ENCODE results near the gene FBXO24. TPM values are rescaled to one million over a fixed set of nuclear protein-coding genes. Genes with fewer than 3 reads are reported as not detected.
"Not testable (repeated sequence)": the region's sequence is repeated elsewhere in the genome, so short reads cannot be mapped to it uniquely, and the experiment has no call there.

Gene FBXO24
- total RNA-seq, 1 experiment from 2014 or later = 0.75 TPM

DNA sequence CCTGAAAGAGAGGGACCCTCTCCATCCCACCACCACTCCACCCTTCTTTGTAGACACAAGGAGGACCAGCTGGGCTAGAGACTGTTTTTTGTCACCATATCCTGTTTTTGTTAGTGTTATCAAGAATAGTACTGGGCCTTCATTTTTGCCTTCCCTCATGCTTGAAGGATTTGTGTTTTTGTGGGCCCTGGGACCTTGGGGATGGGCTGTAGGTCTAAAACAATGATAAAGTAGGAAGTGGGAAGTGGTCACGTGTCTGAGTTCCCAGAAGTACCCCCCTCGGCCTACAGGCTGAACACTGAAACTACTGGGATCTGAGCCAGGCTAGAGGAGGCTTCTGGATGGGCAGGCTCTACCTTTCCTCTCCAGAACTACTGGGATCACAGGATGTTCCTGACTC lies 38.3 kb upstream of the FBXO24 start:
- Histone ChIP-seq H3K9me3 (ENCODE audit: low read depth, low read length, poor library complexity, severe bottlenecking) (no peaks in the 10 kb centered on the region), H3K4me1 (ENCODE audit: insufficient read depth, low read length, poor library complexity, severe bottlenecking) (peaks cover 28% of the 10 kb centered on the region), H3K27me3 (replicated peaks; ENCODE audit: insufficient read depth, low read depth, low read length, poor library complexity) (no peaks in the 10 kb centered on the region), H3K4me3 (ENCODE audit: low read depth, low read length, poor library complexity, severe bottlenecking) (no peak overlapping the region), H3K27ac (ENCODE audit: low read depth, low read length, poor library complexity, severe bottlenecking) (peak overlapping the region; percentile 70), H3K36me3 (ENCODE audit: insufficient read depth, low read length, poor library complexity, severe bottlenecking) (peaks cover 5% of the 10 kb centered on the region)
- no peak for DNase-seq (ENCODE audit: low spot score)
- intact Hi-C loops (cut with micrococcal nuclease; ENCODE audit: unreplicated experiment) = no loop called here
- ChIA-PET CTCF (no interaction called here), POLR2A (ENCODE audit: low non-redundant PET) (interaction anchor here (0.6 kb wide), 1 partner anchor 215 kb away, joined by 7 read pairs; no protein-coding TSS in a partner anchor)
- BruUV-seq (replicated peaks) = no TSS peak
- TF ChIP-seq EZH2 (IDR thresholded peaks at IDR 0.05; ENCODE audit: borderline replicate concordance, low read depth, low read length, poor library complexity, severe bottlenecking) = no peak
- TF ChIP-seq, protein P1, sequence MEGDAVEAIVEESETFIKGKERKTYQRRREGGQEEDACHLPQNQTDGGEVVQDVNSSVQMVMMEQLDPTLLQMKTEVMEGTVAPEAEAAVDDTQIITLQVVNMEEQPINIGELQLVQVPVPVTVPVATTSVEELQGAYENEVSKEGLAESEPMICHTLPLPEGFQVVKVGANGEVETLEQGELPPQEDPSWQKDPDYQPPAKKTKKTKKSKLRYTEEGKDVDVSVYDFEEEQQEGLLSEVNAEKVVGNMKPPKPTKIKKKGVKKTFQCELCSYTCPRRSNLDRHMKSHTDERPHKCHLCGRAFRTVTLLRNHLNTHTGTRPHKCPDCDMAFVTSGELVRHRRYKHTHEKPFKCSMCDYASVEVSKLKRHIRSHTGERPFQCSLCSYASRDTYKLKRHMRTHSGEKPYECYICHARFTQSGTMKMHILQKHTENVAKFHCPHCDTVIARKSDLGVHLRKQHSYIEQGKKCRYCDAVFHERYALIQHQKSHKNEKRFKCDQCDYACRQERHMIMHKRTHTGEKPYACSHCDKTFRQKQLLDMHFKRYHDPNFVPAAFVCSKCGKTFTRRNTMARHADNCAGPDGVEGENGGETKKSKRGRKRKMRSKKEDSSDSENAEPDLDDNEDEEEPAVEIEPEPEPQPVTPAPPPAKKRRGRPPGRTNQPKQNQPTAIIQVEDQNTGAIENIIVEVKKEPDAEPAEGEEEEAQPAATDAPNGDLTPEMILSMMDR (conservative IDR thresholded peaks at IDR 0.05; ENCODE audit: low read depth, low read length) = no peak

DNA sequence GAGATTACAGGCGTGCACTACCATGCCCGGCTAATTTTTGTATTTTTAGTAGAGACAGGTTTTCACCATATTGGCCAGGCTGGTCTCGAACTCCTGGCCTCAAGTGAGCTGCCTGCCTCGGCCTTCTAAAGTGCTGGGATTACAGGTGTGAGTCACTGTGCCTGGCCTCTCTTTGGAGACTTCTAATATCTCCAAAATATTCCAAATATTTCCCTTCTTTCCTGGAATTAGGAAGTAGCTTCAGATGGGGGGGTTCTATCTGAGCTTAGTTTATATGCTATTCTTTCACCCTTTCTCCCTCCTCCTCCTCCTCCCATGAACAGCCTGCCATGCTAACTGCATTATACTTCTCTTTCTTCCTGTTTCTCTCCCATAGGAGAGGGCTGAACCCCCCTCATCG lies 37.7 kb upstream of the FBXO24 start:
- H3K27ac ChIP-seq (ENCODE audit: low read depth, low read length, poor library complexity, severe bottlenecking); intact Hi-C loops (cut with micrococcal nuclease; ENCODE audit: unreplicated experiment); POLR2A ChIA-PET (ENCODE audit: low non-redundant PET); DNase-seq (ENCODE audit: low spot score); H3K4me3 ChIP-seq (ENCODE audit: low read depth, low read length, poor library complexity, severe bottlenecking); CTCF ChIA-PET; H3K36me3 ChIP-seq (ENCODE audit: insufficient read depth, low read length, poor library complexity, severe bottlenecking); H3K9me3 ChIP-seq (ENCODE audit: low read depth, low read length, poor library complexity, severe bottlenecking); BruUV-seq (replicated peaks); H3K27me3 ChIP-seq (replicated peaks; ENCODE audit: insufficient read depth, low read depth, low read length, poor library complexity): not testable (repeated sequence)
- H3K4me1 ChIP-seq (ENCODE audit: insufficient read depth, low read length, poor library complexity, severe bottlenecking) = peaks cover 28% of the 10 kb centered on the region

DNA sequence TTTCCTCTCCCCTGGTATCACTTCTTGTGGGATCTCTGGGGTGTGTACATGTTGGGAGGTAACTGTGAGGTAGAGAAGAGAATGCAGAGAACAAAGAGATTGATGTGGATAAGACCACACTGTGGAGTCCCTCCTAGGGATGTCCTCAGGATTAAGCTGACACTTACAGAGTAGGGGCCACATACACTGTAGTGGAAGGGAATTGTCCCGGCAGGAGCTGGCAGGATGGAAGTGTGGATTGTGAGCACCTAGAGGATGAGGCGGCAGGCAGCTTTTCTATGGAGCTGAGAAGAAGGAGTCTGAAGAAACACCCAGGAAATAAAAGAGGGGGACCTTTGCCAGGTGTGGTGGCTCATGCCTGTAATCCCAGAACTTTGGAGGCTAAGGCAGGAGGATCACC lies 33.6 kb upstream of the FBXO24 start:
- no peaks in the 10 kb centered on the region for H3K9me3 ChIP-seq (ENCODE audit: low read depth, low read length, poor library complexity, severe bottlenecking)
- CTCF ChIA-PET = no interaction called here
- TF ChIP-seq EZH2 (IDR thresholded peaks at IDR 0.05; ENCODE audit: borderline replicate concordance, low read depth, low read length, poor library complexity, severe bottlenecking) = no peak
- TF ChIP-seq, protein P1 (conservative IDR thresholded peaks at IDR 0.05; ENCODE audit: low read depth, low read length) = no peak
- no peak for DNase-seq (ENCODE audit: low spot score)
- intact Hi-C loops (cut with micrococcal nuclease; ENCODE audit: unreplicated experiment) = no loop called here
- POLR2A ChIA-PET (ENCODE audit: low non-redundant PET) = no interaction called here
- no peak overlapping the region for H3K27ac ChIP-seq (ENCODE audit: low read depth, low read length, poor library complexity, severe bottlenecking)
- no peaks in the 10 kb centered on the region for H3K27me3 ChIP-seq (replicated peaks; ENCODE audit: insufficient read depth, low read depth, low read length, poor library complexity)
- H3K4me1 ChIP-seq (ENCODE audit: insufficient read depth, low read length, poor library complexity, severe bottlenecking) = peaks cover 7% of the 10 kb centered on the region
- no TSS peak for BruUV-seq (replicated peaks)
- peaks cover 12% of the 10 kb centered on the region for H3K36me3 ChIP-seq (ENCODE audit: insufficient read depth, low read length, poor library complexity, severe bottlenecking)
- no peak overlapping the region for H3K4me3 ChIP-seq (ENCODE audit: low read depth, low read length, poor library complexity, severe bottlenecking)

DNA sequence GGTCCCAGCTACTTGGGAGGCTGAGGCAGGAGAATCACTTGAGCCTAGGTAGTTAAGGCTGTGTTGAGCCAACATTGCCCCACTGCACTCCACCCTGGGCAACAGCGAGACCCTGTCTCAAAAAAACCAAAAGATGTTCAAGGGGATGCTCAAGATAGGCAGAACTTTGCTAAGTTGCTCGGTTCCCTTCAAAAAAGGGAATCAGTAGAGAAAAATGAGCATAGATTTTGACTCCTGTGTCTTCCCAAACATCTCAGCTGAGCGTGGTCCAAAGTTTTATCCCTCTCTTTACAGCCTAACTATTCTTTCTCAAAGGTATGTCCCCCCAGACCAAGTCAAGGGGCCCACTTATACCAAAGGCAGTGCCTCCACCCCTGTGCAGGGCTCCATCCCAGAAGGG lies 33.1 kb upstream of the FBXO24 start:
- ChIA-PET POLR2A (ENCODE audit: low non-redundant PET) (no interaction called here), CTCF (no interaction called here)
- no TSS peak for BruUV-seq (replicated peaks)
- TF ChIP-seq, protein P1 (conservative IDR thresholded peaks at IDR 0.05; ENCODE audit: low read depth, low read length) = no peak
- no peak for TF ChIP-seq EZH2 (IDR thresholded peaks at IDR 0.05; ENCODE audit: borderline replicate concordance, low read depth, low read length, poor library complexity, severe bottlenecking)
- H3K27ac ChIP-seq (ENCODE audit: low read depth, low read length, poor library complexity, severe bottlenecking) = no peak overlapping the region
- peaks cover 2% of the 10 kb centered on the region for H3K4me1 ChIP-seq (ENCODE audit: insufficient read depth, low read length, poor library complexity, severe bottlenecking)
- H3K4me3 ChIP-seq (ENCODE audit: low read depth, low read length, poor library complexity, severe bottlenecking) = no peak overlapping the region
- DNase-seq (ENCODE audit: low spot score) = no peak
- H3K27me3 ChIP-seq (replicated peaks; ENCODE audit: insufficient read depth, low read depth, low read length, poor library complexity) = no peaks in the 10 kb centered on the region
- intact Hi-C loops (cut with micrococcal nuclease; ENCODE audit: unreplicated experiment) = no loop called here
- peaks cover 12% of the 10 kb centered on the region for H3K36me3 ChIP-seq (ENCODE audit: insufficient read depth, low read length, poor library complexity, severe bottlenecking)
- no peaks in the 10 kb centered on the region for H3K9me3 ChIP-seq (ENCODE audit: low read depth, low read length, poor library complexity, severe bottlenecking)
